HG02571 (cell line): ENCODE measurements around the gene KRT6A.

Source experiments
- ATAC-seq: cut with Tn5 transposase; IDR thresholded peaks from one replicate; pipeline ENCODE4 v1.9.1; 2021; ENCODE audit warnings: mild to moderate bottlenecking, moderate library complexity; ENCODE audit not compliant: unreplicated experiment

Gene KRT6A

GRCh38 chr12:52524898-52525591 is 32.0 kb upstream of the KRT6A start:
- no peak for ATAC-seq

- ATAC-seq, result no peak
Measured at GRCh38 chr12:52524241-52524897, 31.3 kb upstream of the KRT6A start.

GRCh38 chr12:52523824-52524223 is 30.8 kb upstream of the KRT6A start:
- ATAC-seq, result no peak

DNA sequence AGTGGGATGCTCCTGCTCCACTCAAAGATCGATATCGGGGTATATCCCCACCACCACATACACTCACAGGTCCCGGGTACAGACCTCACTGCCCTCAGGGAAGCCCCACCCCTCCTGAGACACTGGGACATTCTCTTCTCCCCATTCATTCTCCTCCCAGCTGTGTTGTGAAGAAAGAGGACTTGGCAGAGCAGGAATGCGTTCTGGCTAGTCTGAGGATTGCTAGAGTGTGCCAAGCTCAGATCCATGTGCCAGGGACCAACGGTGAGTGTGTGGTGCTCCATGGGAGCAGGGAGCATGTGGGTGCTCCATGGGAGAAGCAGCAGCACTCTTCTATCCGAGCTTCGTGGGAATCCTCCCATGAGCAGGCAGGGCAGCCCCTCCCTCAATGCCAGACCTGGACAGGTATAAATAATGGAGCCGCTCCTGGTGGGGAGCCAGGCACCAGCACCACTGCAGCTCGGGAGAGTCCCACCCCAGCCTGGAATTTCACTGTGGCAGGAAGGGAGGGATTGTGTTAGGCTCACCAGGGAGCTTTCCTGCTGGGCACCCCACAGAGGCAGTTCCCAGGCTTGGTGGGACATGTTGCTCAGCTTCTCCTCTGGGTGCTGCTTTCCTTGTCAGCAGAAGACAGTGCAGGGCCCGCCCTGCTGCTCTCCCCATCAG is 29.4 kb upstream of the KRT6A start:
- ATAC-seq, result no peak

DNA sequence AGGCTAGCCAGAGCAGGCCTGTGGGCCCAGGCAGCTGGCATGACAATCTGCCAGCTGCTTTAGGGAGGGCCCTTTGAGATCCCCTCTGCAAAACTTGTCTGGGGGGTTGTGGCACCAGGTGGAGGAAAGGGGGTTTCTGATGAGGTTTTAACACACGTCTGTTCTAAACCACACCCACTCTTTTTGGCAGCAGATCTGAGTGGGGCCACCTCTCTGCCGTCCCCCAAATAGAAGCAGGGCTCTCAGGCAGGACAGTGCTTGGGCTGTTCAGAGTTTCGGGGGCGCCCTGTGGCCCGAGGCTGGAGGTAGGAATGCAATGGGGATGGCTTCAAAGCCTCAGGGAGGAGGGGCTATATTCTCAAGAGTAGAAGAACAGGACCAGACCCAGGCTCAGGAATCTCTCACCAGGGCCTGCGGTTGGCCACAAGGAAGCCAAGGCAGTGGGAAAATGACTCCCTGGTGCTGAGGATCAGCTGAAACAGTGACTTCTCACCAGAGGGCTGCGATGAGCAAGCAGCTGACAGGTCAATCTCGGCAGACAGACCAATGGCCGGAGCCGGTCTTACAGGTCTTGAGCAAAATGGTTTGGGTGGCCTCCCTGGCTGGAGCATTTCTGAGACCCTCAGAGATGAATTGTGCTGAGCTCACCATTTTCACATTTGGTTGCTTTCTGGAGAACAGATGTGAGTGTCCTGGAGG is 28.7 kb upstream of the KRT6A start:
- no peak for ATAC-seq

GRCh38 chr12:52521175-52521567 is 28.1 kb upstream of the KRT6A start:
- ATAC-seq, result no peak

- ATAC-seq, result no peak
Measured at GRCh38 chr12:52519826-52520662, 27.0 kb upstream of the KRT6A start, which contains the start of gene KRT5. Gene KRT5, minus strand, starts transcription at chr12:52520394. Its CDS starts 98 bp downstream, at chr12:52520296.

DNA sequence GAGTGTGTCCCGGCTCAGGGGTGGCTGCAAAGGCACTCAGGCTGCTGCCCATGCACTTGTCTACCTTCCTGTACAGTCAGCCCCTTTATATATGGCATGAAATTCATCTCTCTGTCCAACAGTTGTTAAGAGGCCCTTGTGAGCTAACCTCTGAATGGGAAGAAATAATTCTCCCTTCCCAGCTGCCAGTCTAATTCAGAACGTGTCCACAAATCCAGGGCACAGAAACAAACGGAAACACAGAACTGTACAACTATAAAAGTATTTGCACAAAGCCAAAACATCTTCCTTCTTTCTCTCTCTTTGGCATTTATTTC is 26.3 kb upstream of the KRT6A start:
- no peak for ATAC-seq

GRCh38 chr12:52518574-52519386 is 25.7 kb upstream of the KRT6A start:
- ATAC-seq, result no peak

- no peak for ATAC-seq
Measured at GRCh38 chr12:52517888-52518287, 24.8 kb upstream of the KRT6A start.

GRCh38 chr12:52517005-52517835 is 24.2 kb upstream of the KRT6A start:
- no peak for ATAC-seq

GRCh38 chr12:52515927-52516831 is 23.1 kb upstream of the KRT6A start:
- no peak for ATAC-seq

GRCh38 chr12:52515319-52515646 is 22.2 kb upstream of the KRT6A start:
- no peak for ATAC-seq

DNA sequence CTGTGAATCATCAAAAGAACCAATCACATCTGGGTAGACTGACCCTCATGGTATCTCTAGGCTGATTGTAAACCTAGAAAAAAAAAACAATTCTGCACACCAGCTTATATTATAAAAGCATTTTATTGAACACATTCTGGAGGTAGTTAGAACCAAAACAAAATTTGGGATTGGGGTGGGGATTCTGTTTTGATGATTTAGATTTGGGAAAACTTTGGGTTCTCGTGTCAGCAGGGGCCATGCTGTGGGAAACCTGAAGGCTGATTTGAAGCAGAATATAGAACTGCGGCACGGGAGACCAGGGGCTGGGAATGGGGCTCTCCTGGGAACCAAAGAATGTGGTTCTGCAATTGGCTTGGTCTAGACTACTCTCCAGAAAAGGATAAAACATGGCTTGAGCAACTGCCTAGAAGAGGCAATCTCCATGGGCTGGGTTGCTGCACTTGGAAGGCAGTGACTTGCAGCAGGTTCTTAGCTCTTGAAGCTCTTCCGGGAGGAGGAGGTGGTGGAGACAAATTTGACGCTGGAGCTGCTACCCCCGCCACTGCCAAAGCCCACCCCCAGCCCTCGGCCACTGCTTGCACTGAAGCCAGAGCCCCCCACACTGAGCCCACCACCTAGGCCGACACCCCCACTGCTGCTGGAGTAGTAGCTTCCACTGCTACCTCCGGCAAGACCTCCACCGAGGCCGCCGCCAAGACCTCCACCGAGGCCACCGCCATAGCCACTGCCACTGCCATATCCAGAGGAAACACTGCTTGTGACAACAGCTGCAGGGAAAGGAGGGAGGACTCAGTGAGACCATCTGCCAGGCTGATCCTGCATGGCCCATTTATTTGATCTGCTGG is 21.6 kb upstream of the KRT6A start:
- no peak for ATAC-seq

- ATAC-seq, result no peak
Measured at GRCh38 chr12:52513736-52514135, 20.7 kb upstream of the KRT6A start.

DNA sequence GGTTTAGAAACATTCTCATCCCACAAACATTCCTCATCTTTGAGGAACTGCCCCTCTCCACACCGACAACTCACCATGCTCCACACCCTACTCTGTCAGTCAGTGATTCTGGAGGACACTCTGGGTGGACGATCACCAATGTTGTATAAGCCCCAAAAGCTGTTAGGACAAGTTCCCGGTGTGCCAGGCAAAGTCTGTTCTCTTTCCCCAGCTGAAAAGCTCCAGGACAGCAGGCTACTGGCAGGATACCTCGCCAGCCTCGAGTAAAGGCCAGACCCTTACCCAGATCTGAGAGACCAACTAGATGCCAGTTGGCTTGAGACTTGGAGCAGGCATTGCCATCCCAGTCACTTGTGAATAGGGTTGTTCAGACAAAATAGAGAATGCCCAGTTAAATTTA is 15.2 kb upstream of the KRT6A start:
- ATAC-seq, result no peak
